Stimulated activated CD4-positive, alpha-beta T cell treated with anti-CD3 and anti-CD28 coated beads, Interleukin-12 subunit alpha, Interleukin-12 subunit beta, amount 100 ng/mL, for 4 hours (primary cell): ENCODE data around the gene POLR3A.
A peak's percentile ranks its signal among the peaks of the same experiment; 100 is the strongest.

Source experiments
- DNase-seq: peaks from one replicate; pipeline ENCODE4 v3.0.0-alpha.2; 2020

The POLR3A gene

DNA sequence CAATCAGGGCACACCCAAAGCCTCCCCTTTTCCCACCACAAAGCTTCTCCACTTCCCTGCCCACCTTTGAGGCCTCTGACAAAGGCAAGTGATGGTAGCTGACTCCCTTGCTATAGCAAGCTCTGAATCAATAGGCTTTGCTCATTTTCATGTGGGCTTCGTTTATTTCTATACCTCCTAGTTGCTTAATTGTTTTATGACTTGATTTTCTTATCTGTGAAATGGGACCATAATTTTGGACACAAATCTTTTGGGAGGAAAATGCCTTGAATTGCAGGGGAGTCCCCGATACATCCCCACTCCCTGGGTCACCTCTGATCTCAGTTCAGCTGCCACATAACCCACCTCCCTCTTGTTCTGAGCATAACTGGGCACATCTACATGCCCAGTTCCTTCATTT is 89.1 kb downstream of the POLR3A start:
- DNase-seq, result no peak

DNA sequence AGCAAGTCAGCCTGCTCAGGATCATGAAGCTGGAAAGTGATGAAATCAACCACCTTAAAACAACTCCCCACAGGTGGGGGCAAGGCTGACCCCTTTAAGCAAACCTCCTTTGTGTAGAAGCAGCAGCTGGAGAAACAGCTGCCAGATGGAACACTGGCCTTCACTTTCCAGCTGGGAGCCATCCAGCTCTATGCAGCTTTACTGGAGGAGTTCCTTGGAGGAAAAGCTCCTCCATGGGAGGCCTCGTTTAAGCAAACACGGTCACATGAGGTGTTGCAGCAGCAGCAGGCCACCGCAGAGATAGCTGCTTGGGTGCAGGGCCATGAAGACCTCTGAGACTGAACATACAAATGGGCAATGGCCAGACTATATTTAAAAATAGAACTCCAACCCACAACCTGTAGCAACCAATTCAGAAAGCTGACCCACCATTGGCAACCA is 89.7 kb downstream of the POLR3A start:
- no peak for DNase-seq

DNA sequence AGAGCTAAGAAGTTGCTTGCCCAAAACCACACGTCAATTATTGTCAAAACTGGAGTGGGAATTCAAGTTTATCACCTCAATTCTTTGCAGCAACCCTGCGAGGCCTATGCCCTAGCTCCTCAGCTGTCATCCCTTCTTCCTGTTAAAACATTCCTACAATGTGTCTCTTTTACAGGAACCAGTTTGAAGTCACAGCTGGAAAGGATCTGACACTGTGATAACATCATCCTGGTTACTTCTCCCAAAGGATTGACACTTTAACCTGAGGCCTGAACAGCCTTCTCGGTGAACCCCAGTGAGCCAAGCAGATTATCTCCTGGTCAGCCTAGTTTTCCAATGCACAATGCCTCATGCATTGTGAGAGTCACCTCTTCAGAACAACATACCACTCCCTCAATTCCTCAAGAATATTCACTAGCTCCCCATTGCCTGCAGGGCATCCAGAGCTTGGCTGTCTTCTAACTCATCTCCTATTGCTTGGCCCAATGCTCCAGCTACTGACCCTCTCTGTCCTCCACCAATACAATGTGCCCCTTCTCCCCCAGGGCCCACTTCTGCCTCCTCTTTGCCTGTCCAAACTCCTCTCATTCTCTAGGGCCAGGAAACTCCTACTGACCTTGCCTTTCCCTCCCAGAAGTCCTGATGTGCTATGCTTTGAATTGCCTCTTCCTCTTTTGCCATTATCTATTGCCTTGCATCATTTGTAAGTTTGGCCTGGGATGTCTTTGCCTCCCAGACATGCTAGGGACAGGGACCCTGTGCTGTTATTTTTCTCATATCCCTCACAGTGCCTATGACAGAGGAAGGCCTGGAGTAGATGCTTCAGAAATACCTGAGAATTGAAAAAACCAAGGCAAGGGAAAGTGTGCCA is 92.4 kb downstream of the POLR3A start:
- no peak for DNase-seq

DNA sequence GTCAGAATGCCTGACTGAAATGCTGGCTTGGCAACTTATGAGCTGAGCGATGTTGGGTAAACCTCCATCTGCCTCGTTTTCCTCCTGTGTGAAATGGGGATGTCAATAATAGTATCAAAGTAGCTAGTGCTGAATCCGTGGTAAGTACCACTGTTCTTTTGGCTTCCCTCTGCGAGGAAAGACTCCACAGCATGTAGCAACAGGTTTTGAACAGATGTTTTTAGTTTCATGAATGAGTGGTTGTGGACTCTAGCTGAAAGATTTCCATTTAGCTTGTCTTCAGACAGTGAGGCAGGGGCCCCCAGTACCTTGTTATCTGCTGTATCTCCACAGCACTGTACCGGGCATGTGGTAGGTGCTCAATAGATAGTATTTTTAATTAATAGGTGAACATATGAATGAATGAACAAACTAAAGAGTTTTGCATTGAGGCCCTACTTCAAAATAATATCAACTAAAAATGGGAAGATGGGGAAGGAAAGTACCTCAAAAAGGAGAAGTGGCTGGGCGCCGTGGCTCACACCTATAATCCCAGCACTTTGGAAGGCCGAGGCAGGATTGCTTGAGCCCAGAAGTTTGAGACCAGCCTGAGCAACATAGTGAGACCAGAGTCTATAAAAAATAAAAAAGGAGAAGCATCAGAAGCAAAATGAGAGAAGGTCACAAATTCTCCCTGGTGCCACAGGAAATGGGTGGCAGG is 97.1 kb downstream of the POLR3A start:
- DNase-seq, result no peak

DNA sequence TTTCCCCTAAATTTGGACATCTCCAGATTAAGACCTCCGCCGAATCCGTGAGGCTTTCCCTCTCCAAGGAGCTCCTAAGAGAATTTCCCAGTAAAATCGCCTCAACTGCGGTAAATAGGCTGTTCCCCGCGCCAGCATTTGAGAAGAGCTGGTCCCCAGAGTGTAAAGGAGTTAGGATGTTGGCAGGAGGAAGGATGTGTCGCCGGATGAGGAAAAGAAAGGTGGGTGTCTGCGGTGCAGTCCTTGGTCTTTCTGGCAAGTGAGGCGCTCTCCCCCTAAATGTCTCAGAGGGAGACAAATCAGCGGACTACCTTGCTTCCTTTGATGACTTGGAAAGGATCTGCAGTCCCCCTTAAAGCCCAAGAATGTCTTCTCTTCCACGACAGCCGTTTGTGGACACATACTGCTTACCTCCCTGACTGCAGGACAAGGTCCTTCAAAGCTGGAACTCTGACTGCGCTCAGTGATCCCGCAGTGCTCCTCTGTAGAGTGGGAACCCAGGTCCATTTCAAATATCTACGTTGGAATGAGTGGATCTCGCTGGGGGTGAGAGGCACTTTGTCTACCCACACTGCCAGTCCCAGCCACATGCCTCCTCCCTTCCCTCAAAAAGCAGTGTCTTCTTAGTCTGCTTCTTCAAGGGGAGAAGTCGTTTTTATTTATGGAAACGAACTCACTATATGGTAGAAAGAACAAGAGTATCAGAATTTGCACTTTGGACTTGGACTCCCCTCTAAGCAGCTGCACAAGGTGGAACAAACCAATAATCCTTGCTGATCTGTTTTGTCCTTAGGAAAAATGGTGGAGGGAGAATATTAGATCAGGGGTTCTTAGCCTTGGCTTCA is 101.7 kb downstream of the POLR3A start:
- DNase-seq, result no peak

DNA sequence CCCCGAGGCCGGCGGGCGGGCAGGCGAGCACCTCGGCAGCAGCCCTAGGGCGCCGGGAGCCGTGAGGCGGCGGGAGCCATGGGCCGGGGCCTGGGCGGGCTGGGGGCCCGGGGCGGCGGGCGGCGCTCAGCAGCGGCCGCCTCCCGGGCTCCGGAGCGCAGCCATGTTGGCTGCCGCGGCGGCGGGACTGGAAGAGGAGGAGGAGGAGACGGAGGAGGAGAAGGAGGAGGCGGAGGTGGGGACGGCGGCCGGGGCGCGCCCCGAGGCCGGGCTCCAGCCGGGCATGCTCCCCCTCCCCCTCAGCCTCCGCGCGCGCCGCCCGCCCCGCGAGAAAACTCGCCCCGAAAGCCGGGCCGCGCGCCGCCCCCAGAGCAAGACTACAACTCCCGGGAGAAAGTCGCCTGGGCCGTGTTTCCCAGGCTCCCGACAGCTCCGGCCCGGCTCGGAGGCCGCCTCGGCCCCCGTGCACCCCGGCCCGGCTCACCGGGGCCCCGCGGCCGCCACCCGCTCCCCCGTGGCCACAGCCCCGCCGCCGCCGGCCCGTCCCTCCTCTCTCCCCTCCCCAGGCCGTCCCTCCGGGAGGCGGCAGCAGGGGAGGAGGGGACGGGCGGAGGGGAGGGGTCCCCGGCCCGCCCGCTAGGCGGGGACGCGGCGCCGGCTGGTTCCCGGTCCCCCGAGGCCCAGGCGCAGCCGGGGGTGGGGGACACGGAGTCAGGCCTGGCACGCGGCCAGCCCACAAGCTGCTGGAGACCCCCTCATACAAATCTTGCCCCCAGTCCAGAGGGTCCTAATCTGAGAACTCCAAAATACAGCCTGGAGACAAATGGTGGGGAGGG is 102.5 kb downstream of the POLR3A start, which contains the start of gene DLG5:
TSS of gene DLG5 (minus strand) at position 190 of the 836 bp plus-strand sequence. CDS start 235 bp downstream, outside the sequence.
- DNase-seq, result no peak

DNA sequence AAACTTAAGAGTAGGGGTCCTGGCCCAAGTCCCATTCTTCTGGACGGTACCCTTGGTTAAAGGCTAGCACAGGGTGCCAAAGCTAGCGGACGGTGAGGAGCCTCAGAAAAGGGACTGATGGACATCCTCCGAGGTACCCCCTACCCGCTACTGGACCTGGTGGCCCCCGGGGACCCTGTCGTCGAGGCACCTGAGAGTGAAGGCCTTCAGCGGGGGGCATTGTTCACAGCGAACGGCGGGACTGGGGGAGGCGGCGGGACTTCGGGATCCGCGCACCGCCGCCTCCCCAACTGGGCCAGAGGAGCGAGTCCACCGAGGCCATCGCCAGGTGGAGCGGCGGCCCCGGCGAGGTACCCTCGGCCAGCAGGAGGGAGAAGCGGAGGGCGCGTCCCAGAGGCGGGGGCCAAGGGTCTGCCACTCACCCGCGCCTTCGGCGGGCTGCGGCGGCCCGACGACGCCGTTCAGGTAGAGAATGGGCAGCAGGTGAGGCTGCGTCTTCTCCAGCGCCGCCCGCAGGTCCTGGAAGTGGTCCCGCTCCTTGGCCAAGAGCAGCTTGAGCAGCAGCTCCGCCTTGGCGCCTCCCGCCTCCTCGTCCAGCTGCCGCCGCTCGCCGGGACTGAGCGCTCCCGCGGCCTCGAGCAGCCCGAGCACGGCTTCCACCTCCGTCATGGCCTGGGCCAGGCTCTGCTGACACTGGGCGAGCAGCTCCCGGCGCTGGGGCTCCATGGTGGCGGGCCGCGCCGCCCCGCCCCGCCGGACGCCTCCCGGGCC is 103.3 kb downstream of the POLR3A start:
- peak; percentile 12 for DNase-seq

DNA sequence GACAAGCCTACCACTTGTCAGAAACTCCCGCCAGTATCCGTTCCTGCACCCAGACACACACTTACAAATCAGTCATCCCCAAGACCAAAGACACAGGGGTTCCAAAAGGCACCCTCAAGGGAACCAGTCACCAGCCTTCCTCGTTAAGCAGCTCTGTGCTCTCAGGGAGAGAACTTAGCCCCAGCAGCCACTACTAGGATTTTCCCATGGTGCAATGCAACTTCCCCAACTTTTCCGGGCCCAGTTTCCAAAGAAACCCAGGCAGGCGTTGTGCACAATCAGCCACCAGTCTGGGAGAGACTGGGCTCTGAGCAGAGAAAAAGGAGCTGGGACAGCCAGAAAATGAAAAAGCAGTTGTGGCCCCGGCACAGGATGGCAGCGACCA is 103.9 kb downstream of the POLR3A start:
- no peak for DNase-seq

DNA sequence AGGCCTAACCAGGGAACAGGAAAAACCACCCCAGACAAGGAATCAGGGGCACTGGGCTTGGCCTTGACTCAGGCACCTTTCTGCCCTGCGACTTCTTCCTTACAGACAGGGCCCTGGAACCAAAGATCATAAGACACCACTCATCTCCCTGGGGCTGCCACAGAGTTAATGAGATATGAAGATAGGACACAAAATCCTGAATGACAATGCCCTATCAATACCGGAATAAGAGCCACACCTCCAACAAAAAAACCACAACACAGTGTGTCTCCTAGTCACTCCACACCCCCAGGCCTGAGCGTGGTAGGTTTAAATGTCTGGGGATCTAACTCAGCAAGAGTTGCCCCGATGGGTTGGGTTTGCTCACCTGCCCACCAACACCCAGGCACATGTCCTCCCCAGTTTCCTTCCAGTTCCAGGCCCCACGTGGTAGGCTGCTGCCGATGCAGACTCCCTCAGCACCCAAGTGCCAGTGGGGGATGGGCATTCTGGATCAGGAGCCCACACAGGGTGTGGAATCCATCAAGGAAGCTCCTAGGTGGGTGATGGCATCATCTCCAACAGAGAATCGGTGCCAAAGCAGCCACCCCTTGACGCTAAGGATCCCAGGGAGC is 106.6 kb downstream of the POLR3A start:
- no peak for DNase-seq

DNA sequence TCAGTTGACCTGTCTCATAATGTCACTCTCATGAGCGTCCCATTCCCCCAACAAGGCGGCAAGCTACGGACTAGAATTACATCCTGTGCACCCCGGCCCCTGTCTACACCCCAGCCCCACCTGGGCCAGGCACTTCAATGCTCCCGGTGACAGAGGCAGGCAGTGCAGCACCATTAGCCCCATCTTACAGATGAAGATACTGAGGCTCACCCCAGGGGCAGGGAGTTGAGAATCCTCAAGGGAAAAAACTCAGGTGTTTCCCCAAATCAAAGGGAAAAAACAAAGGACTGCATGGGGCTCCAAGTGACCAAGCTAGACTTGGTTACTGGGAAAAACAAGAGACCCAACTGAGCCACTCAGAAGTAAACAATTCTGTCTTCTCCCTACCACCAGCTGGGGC is 107.3 kb downstream of the POLR3A start:
- no peak for DNase-seq

DNA sequence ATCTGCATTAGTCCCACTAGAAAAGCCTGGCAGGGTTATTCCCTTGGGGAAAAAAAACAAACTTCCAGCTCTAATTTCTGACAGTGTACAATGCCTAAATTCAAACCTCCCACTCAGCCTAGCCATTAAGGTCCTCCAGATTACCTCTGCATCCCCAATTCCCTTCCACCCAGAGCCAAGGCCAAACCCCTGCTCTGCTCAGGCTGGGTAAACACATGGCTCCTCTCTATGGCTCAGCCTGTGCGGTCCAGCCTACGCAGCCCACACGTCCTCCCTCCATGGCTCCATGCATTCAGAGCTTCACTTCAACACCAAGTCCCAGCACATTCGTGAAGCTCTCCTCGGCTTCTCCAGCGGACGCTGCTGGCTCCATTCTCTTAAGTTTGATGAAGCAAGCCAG is 107.9 kb downstream of the POLR3A start:
- DNase-seq, result no peak

DNA sequence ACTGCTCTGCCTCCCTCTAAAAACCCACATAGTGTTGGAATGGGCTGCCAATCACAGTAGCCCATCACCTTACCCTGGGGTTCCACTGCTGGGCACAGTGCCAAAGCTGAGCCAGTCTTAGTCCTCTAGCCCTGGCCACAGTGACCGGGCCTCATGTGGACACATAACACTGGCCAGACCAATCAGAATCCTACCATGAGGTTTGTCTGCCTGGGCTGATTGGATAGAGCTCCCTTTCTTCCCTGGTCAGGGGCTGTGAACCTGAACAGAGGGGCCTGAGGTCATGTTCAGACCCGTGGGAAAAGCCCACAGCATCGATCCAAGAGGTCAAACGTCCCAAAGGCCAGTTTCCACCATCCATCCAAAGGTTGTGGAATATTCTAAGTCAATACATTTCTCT is 108.8 kb downstream of the POLR3A start:
- no peak for DNase-seq

DNA sequence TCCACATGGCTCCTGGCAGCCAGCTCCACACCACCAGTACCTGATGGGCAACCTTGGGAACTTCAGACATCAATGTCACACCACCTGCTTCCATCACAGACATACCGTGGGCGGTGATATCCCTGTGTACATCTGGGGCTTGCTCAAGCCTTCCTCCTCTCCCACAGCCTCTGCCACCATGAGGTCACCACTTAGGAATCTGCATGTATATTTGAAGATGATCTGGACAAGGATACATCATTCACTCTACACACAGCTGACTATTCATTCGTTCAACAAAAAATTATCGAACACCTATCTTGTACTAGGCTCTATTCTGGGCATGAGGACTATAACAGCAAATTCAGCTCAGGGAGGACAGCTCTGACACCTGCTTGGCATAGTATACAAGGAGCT is 109.6 kb downstream of the POLR3A start:
- no peak for DNase-seq
